Activated CD8-positive, alpha-beta memory T cell treated with anti-CD3 and anti-CD28 coated beads, Interleukin-2, amount 50 U/mL, for 48 hours (primary cell): Measurements from ENCODE around the gene TUSC7.

Experiments used
- DNase-seq: peaks from one replicate; pipeline ENCODE4 v3.0.0-alpha.2; 2020

Gene TUSC7

GRCh38 chr3:116709479-116709878 is at the start of gene TUSC7:
Gene TUSC7, plus strand, starts transcription at chr3:116709779.
- DNase-seq: no peak

DNA sequence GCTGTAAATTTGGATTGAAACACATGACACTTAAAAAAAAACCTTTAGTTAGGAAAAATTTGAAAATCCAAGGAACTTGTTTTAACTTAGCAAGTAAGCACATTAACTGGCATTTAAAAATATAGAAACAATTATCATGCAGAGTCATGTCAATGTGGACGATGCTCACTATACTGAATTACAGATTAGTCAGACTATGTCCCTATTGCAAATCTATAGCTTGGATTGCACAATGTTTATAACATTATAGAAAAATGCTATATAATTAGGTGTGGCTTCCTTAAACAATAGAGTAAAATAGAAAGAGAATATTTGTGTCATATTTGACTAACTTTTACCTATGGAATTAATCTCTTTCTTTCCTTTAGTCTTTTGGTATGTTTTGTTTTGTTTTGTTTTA is 48.4 kb upstream of the TUSC7 start:
- DNase-seq: no peak

DNA sequence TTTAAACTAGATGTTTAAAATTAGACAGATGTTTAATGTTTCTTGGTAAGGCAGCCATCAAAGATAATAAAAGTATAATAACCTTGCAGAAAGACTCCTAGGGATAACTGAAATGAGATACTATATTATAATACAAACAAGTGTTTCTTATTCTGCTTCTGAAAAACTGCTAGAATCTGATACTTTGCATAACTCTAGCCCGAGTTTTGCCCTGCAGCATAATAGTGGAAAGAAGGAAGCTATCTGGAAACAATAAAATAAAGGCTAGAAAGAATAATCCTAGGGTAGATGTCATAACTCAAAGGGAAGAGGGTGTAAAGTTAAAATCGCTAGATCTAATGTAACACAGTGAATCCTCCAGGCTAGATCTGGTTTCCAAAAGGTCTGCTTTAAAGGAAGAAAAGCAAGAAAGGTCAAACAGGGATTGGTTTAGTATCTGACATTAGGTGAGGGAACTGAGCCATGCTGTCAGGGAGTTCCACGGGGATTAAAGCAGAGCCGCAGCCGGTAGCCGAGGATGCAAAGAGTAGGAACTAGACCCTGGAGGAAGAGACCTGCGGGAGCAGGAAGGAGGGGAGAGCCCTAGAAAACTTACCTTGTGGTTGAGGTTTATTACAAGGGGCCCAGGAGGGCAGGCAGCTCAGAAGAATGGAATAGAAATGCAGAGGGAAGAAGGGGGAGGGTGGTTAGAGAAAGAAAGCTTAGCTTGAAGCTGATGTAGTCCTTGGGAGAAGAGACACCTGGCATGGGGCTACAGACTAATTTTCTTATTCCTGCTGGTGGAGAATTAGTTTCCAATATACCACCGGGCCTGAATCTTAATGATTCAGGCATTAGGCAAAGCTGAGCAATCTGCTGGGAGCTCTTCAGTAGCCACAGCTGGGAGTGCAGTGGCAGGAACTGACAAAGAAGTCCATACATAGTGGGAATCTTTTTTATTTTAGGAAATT is 46.1 kb upstream of the TUSC7 start:
- DNase-seq: no peak

- DNase-seq: no peak
Measured at GRCh38 chr3:116667324-116667723, 42.3 kb upstream of the TUSC7 start.

DNA sequence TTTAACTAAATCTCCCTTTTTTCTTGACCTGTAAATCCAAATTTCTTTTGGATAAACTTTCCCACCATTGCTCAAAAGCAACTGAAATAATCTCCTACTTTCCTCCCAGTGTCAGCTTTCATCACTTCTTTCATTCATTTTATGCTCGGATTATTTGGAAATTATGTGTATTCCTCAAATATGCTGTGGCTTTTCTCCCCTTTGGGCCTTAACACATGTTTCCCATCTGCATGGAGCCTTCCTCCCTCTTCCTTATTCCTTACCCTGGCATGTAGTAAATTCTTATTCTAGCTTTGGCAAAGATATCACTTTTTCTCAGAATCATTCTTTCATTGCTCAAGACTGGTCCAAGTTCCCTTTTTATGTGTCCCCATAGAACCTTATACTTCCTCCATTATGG is 41.8 kb upstream of the TUSC7 start:
- no peak for DNase-seq

DNA sequence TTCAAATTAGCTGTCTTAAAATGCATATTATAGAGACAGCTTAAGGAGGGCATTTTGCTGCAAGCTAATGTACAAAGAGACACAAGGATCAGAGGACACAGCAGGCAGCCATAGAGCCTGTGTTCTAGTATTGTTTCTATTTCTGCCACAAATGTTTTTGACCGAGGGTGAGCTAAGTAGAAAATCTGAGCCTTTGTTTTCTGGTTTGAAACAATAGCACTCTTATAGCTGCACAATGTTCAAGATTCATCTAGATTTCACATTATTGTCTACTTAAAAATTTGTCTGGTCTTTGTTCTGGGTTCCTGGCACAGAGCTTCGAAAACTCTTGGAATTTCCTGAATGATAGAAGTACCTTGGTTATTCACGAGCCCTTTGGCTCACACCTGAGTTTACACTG is 40.0 kb upstream of the TUSC7 start:
- DNase-seq: no peak

DNA sequence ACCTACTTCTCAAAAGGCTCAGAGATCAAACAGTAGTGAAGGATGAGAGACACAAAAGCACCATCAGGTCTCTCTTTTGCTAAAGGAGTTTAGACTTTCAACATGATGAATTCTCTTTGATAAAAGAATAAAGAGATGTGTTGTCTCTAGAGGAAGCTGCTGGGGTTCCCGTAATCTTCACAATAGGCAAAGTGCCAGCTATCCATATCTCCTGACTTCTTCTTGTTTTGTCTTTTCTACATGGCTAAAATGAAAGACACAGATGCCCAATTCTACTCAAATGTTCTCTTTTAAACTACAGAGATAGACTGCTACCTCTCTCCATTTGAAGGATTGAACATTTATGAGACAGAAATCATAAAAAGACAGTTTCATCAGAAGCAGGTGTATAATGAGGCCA is 38.4 kb upstream of the TUSC7 start:
- no peak for DNase-seq

- DNase-seq: no peak
Measured at GRCh38 chr3:116678853-116679252, 30.7 kb upstream of the TUSC7 start.

DNA sequence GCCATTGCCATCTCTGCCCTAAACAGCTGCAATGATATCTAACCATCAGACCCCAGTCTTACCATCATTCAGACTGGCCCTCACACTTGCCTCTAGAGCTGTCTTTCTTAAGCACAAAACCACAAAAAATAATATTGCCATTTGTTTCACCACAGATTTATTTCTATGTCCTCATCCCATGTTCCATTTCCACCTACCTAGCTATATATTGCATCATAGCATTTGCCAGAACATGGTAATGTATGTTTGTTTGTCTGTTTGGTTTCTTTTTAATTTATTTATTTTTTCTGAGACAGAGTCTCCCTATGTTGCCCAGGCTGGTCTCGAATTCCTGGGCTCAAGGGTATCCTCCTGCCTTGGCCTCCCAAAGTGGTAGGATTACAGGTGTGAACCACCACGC is 18.5 kb upstream of the TUSC7 start:
- no peak for DNase-seq

GRCh38 chr3:116701070-116701469 is 8.5 kb upstream of the TUSC7 start:
- DNase-seq: no peak

GRCh38 chr3:116702334-116702733 is 7.2 kb upstream of the TUSC7 start:
- DNase-seq: no peak

DNA sequence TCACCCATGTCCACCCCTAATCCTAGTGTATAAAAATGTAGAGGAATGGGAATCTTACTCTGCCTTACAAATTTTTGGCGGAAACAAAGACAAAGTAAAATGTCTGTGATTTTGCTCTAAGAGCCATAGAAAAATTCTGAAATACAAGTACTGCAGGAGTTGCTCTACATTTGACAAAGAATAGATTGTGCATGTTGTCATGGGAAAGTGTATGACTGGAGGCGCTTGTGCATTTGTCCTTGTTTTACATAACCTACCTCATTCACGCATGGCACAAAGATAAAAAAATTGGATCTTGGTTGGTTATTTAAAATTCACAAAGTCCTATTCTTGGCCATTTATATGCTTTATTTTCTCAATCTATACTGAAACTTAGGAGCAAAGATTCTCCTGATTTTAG is 2.0 kb upstream of the TUSC7 start:
- no peak for DNase-seq

DNA sequence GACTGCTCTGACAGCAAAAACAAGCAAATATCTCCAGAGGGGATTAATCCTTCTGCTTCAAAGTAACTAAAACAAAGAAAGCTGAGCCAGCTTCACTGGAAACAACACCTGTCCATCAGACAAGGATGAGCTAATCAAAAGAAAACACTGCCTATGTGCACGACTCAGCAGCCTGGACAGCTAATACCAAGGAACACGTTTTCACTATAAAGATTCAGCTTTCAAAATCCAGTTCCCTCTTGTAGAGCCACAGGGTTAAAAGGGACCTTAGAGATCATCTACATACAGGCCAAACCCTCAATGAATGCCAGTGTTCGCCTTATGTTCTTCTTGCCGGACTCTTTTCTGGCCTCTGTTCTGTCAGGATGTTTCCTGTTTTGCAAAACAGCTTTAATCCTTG is 6.9 kb downstream of the TUSC7 start:
- DNase-seq: no peak

GRCh38 chr3:116717566-116717965 is 8.0 kb downstream of the TUSC7 start:
- DNase-seq: no peak

GRCh38 chr3:116728454-116728853 is 18.9 kb downstream of the TUSC7 start:
- DNase-seq: no peak

DNA sequence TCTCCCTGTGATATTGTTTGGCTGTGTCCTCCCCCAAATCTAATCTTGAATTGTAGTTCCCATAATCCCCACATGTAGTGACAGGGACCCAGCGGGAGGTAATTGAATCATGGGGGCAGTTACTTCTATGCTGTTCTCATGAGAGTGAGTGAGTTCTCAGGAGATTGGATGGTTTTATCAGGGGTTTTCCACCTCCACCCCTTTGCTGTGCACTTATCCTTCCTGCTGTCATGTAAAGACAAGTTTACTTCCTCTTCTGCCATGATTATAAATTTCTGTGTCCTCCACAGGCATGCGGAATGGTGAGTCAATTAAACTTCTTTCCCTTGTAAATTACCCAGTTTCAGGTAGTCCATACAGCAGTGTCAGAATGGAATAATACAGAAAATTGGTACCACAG is 24.7 kb downstream of the TUSC7 start:
- DNase-seq: no peak

DNA sequence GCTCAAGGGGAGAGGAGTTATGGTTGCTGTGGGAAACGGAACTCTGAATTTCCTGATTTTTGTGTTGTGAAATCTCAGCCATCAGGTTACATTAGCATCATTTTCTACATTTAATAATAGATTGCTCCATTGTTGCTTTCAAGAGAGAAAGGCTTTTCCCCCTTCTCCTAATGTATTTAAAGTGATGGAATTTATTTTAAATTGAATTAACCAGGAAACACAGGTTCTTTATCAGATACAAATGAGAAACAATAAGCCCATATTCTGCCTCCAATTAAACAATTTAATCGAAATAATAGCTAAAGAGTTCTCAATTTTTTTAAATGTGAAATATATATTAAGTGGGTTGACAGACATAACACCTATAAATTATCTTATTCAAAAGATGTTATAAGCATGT is 30.1 kb downstream of the TUSC7 start:
- no peak for DNase-seq

DNA sequence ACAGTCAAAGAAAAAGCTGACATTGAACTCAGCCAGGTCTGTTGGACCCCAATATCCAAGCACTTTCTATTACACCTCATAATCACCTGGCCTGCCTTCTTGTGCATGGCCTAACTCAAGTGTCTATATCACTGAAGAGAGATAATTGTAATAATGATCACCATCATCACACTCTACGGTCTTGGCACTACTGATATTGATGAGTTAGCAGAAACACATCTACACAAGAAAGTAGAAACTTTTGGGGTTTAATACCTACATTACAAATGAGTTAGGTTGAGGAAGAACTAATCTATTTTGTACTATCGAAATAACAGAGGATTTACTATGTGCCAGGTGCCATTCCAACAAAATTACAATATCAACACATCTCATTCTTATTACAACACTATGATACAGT is 30.7 kb downstream of the TUSC7 start:
- no peak for DNase-seq

- DNase-seq: no peak
Measured at GRCh38 chr3:116741467-116741866, 31.9 kb downstream of the TUSC7 start.

DNA sequence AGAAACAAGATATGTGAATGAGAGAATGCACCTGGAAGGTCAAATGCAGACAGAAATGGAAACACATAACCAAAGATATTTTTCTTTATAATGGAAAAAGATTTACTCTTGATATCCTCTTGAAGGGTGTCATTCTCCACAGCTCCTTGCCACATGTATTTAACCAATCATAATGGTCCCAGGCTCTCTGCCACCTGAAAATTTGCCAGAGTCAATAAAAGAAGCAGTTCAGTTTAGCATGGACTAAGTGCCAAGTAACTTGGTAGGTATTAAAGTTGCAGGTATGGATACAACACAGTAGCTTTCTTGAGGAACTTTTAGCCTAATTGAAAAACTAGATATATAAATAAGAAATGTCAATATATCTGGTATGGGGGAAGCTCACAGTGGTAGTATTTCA is 33.5 kb downstream of the TUSC7 start:
- no peak for DNase-seq

- no peak for DNase-seq
Measured at GRCh38 chr3:116749388-116749787, 39.8 kb downstream of the TUSC7 start.

- no peak for DNase-seq
Measured at GRCh38 chr3:116757315-116757714, 47.7 kb downstream of the TUSC7 start.

DNA sequence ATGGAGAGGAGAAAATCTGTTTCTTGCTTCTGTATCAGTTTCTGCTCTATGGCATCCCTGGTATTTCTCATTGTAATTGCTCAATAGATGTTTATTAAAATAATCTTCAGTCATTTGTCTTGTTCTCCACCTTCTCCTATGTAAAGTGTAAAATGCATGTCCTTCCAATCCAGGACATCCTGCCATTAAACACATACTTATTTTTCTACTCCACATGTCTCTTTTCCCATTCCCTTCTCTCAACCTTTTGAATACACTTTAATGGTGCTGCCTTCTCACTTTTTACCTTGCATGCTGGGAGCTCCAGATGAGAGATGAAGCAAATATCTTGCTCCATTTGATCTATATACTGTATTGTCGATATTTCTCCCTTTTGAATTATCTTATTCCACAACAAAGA is 49.7 kb downstream of the TUSC7 start:
- DNase-seq: no peak
